ENCODE results near the gene RAB9A.
"Not testable (repeated sequence)": the region's sequence is repeated elsewhere in the genome, so short reads cannot be mapped to it uniquely, and the experiment has no call there.

Gene RAB9A

GRCh38 chrX:13699183-13699826 is 10.4 kb downstream of the RAB9A start:
- in situ Hi-C loops (cut with HindIII; ENCODE audit: low sequenced_read_pairs): no loop called here

GRCh38 chrX:13700380-13700779 is 11.5 kb downstream of the RAB9A start:
- in situ Hi-C loops (cut with HindIII; ENCODE audit: low sequenced_read_pairs): no loop called here

- in situ Hi-C loops (cut with HindIII; ENCODE audit: low sequenced_read_pairs): no loop called here
Measured at GRCh38 chrX:13702111-13702789, 13.3 kb downstream of the RAB9A start.

GRCh38 chrX:13703135-13703534 is 14.2 kb downstream of the RAB9A start:
- in situ Hi-C loops (cut with HindIII; ENCODE audit: low sequenced_read_pairs): no loop called here

- in situ Hi-C loops (cut with HindIII; ENCODE audit: low sequenced_read_pairs): no loop called here
Measured at GRCh38 chrX:13703589-13703988, 14.7 kb downstream of the RAB9A start.

- in situ Hi-C loops (cut with HindIII; ENCODE audit: low sequenced_read_pairs): no loop called here
Measured at GRCh38 chrX:13711141-13711540, 22.2 kb downstream of the RAB9A start.

GRCh38 chrX:13716455-13716854 is 27.5 kb downstream of the RAB9A start:
- in situ Hi-C loops (cut with HindIII; ENCODE audit: low sequenced_read_pairs): no loop called here

GRCh38 chrX:13716905-13717304 is 28.0 kb downstream of the RAB9A start:
- in situ Hi-C loops (cut with HindIII; ENCODE audit: low sequenced_read_pairs): no loop called here

GRCh38 chrX:13717700-13718472 is 29.0 kb downstream of the RAB9A start:
- in situ Hi-C loops (cut with HindIII; ENCODE audit: low sequenced_read_pairs): no loop called here

GRCh38 chrX:13719192-13719856 is 30.4 kb downstream of the RAB9A start:
- in situ Hi-C loops (cut with HindIII; ENCODE audit: low sequenced_read_pairs): no loop called here

- in situ Hi-C loops (cut with HindIII; ENCODE audit: low sequenced_read_pairs): no loop called here
Measured at GRCh38 chrX:13721371-13721770, 32.4 kb downstream of the RAB9A start.

- in situ Hi-C loops (cut with HindIII; ENCODE audit: low sequenced_read_pairs): no loop called here
Measured at GRCh38 chrX:13721819-13722519, 33.0 kb downstream of the RAB9A start.

- in situ Hi-C loops (cut with HindIII; ENCODE audit: low sequenced_read_pairs): not testable (repeated sequence)
Measured at GRCh38 chrX:13724878-13725277, 36.0 kb downstream of the RAB9A start.

GRCh38 chrX:13726583-13726982 is 37.7 kb downstream of the RAB9A start:
- in situ Hi-C loops (cut with HindIII; ENCODE audit: low sequenced_read_pairs): not testable (repeated sequence)

- in situ Hi-C loops (cut with HindIII; ENCODE audit: low sequenced_read_pairs): not testable (repeated sequence)
Measured at GRCh38 chrX:13730523-13730922, 41.6 kb downstream of the RAB9A start.

GRCh38 chrX:13732246-13733067 is 43.5 kb downstream of the RAB9A start:
- in situ Hi-C loops (cut with HindIII; ENCODE audit: low sequenced_read_pairs): no loop called here

- in situ Hi-C loops (cut with HindIII; ENCODE audit: low sequenced_read_pairs): no loop called here
Measured at GRCh38 chrX:13733506-13733905, 44.6 kb downstream of the RAB9A start.

- in situ Hi-C loops (cut with HindIII; ENCODE audit: low sequenced_read_pairs): no loop called here
Measured at GRCh38 chrX:13734278-13735172, 45.6 kb downstream of the RAB9A start, which contains the start of the genes OFD1 and TRAPPC2. Gene OFD1 (plus strand): TSS chrX:13734748. CDS start chrX:13735072, 324 bp downstream. Gene TRAPPC2 (minus strand): TSS chrX:13734620. CDS start chrX:13719963, 14,657 bp downstream.

GRCh38 chrX:13741695-13742094 is 52.8 kb downstream of the RAB9A start:
- in situ Hi-C loops (cut with HindIII; ENCODE audit: low sequenced_read_pairs): no loop called here

Measured in DLD1 (cell line).